ENCODE data around the gene SYT14.

GRCh38 chr1:209924390-209924789 lies 13.6 kb upstream of the SYT14 start:
- TF ChIP-seq, protein P1, sequence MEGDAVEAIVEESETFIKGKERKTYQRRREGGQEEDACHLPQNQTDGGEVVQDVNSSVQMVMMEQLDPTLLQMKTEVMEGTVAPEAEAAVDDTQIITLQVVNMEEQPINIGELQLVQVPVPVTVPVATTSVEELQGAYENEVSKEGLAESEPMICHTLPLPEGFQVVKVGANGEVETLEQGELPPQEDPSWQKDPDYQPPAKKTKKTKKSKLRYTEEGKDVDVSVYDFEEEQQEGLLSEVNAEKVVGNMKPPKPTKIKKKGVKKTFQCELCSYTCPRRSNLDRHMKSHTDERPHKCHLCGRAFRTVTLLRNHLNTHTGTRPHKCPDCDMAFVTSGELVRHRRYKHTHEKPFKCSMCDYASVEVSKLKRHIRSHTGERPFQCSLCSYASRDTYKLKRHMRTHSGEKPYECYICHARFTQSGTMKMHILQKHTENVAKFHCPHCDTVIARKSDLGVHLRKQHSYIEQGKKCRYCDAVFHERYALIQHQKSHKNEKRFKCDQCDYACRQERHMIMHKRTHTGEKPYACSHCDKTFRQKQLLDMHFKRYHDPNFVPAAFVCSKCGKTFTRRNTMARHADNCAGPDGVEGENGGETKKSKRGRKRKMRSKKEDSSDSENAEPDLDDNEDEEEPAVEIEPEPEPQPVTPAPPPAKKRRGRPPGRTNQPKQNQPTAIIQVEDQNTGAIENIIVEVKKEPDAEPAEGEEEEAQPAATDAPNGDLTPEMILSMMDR (IDR thresholded peaks at IDR 0.05): no peak
- TF ChIP-seq POLR2AphosphoS5 (IDR thresholded peaks at IDR 0.05): no peak
